Renal cortex interstitium (tissue), 11 donors: ENCODE measurements around the gene CPVL. TPM values are rescaled to one million over a fixed set of nuclear protein-coding genes. Genes with fewer than 3 reads are reported as not detected.

ENCODE experiments used
- DNase-seq, 11 donors: peaks; one replicate each; pipeline ENCODE4 v3.0.0-alpha.2; 2013; ENCODE audit warnings: low read depth in 9 of 11, low spot score in 4 of 11; ENCODE audit errors: extremely low read depth in 1 of 11
- polyA plus RNA-seq, 3 donors: library from polyadenylated mRNA; unstranded; fragments of 120-200 nt; gene quantifications; one replicate each; pipeline ENCODE4 v1.2.1, GENCODE V29; 2013; ENCODE audit not compliant: insufficient read length in 3 of 3

The CPVL gene
- polyA plus RNA-seq, 3 donors, result 51.6 to 56.7 (median 51.6) TPM

DNA sequence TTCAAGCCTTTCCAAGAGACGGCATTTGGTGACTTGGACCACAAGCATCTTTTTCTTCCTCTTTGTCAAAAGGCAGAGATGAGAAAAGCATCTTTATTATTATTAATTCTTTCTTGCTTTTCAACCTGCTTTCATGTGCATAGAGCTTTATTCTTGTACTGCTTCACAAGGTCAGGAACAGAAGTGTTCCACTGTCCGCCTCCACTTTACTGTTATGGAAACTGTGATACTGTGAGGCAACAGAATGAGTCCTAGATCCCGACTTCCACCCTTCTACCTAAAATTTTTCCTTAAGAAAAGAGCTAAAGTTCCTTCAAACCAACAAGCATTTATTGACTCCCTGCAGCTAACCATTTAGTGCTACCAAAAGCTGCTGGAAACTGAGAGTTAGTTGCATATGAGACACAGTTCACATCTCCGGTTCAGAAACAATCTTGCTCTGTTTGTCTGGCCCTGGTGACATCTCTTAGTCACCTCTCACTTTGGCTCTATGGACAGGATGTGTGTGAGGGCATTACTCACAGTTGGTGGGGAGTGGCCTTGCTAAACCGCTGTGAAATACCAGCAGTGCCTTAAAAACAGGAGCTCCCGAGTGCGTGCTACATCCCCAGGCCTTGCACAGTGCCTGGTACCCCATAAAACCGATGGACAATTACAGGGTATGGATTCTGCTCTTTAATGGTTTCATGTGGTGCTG is 111.1 kb downstream of the CPVL start:
- DNase-seq, result no peak

DNA sequence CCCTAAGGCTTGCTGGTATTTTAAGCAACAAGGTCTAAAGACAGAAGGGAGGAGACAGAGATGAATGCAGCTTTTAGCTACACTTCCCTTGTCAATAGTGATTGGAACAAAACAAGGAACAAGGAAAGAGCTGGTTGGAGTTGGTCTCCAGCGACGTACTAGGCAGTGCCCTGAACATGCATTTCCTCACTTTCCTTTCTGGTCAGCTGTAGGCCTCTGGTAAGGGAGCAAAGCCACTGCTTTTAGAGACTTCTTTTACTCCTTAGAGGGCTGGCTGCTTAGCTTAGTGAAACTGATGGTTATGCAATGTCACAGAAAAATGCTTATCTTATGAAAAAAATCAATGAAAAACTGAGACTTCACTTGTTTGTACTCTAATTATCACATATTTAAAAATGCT is 112.8 kb downstream of the CPVL start:
- no peak for DNase-seq

DNA sequence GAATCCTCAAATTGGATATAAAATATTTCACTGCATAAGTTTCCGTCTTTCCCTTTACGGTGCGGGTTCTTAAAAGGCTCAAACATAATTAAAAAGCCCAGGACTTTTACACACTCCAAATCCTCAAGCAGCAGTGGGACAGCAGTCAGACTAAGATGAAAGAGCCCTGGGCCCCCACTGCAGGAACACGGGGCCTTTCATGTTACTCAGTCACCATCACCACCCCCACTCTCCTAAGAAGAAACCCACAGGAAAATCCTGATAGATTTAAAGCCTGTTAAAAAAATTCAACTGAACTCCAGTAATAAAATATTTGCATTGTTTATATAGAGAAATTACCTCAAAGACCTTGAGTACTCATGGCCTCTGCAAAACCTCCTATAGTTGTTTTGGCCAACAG is 114.2 kb downstream of the CPVL start:
- no peak for DNase-seq

GRCh38 chr7:29030781-29031275 is 115.5 kb downstream of the CPVL start:
- no peak for DNase-seq

DNA sequence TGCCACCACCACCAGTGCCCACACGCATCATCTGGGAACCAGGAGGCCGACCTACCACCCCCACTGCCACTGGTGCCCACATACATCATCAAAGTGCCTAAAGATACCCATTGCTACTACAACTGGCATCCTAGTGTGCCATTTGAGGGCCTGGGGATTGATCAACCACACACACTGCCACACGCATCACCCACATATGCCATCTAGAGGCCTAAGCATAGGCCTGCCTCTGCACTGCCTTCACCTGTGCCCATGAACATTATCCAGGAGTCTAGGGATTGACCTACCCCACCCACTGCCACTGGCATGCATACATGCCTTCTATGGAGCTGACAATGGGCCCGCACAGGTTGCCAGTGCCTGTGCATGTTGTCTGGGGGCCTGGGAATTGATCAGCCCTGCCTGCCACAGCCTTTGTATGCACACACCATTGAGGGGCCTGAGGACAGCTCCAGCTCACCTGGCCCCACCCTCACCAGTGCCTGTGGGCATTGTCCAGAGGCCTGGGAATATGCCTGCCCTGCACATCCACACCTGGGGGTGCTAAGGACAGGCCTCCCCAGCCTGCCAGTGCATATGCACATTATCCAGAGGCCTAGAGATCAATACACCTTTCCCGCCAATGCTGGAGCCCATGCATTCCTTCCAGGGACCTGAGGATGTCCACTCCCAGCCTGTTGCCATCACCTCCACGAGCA is 123.9 kb downstream of the CPVL start:
- no peak for DNase-seq

GRCh38 chr7:29019896-29020295 is 126.4 kb downstream of the CPVL start:
- no peak for DNase-seq

GRCh38 chr7:29019387-29019786 is 127.0 kb downstream of the CPVL start:
- no peak for DNase-seq

DNA sequence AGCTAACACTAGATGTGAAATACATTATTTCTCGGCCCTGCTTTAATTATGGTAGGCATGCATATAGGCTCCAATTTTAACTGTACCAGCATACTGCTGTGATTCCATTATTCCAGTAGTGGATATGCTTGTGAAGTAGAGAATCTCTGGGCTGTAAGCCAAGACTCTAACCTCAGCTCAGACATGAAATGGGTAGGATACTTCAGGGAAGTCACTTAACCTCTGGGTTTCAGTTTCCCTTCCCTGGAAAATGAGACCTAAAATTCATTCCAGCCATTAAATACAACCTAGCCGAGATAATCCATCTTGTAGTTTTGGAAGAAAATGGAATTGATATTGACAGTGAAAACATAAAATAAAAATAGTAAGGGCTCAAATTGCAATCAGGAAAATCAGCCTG is 128.6 kb downstream of the CPVL start:
- no peak for DNase-seq

DNA sequence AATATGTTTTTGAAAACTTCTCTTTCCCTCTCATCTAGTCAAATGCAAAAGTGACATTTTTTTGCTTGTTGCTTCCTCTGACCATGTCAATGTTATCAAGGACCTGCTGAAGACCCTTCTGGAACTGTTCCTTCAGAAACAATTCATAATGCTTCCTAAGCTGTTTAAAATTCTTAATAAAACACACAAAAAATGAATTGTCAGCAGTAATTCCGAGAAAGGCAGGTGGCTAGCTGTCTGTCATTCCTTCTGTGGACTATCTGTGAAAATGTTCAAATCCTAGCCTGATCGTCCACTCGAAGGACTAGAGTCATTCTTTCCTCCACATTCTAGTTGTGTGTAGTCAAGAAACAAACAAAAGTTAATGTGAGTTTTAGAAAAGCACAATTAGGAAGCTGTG is 131.6 kb downstream of the CPVL start:
- DNase-seq, result no peak

- DNase-seq, result no peak
These were observed 132.4 kb downstream of the CPVL start for GRCh38 chr7:29013931-29014330.

- DNase-seq, result peak in 5 of 11 donors; percentile 40 to 59 (median 46)
These were observed 133.1 kb downstream of the CPVL start for GRCh38 chr7:29013082-29013695.

DNA sequence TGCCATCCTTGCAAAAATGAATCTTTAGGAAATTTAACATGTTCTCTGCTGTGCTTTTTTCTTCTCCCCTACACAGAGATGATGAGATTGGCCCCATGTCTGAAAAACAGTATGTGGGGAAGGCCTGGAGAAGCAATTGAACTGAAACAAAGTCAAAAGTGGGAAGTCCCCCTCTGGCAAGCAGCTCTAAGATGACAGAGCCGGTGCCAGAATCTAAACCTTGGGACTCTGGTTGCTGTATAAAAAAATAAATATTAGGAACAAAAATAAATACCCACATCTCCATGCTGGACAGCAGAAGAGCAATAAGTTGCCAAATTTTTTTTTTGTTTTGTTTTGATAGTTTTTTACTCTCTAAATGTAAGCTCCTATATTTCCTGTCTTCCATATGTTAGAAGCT is 136.4 kb downstream of the CPVL start:
- no peak for DNase-seq

GRCh38 chr7:29008590-29008989 is 137.7 kb downstream of the CPVL start:
- DNase-seq, result no peak

DNA sequence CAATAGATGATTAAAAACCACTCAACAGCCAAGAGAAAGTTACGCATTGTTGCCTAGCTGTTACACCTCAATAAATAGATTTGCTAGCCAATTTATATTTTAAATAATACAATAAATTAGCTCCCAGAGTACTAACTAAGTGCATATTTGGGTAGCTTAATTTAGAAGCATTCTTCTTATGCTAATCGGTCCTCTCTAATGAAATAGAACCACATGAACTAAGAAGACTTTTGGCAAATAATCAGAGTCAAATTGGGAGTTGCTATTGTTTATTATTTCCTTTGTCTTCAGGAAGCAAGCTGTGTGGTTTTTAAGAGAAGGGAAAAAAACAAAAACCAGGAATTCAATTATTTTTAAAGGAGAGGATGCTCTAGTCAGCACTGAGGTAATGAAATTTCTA is 139.2 kb downstream of the CPVL start:
- DNase-seq, result no peak

DNA sequence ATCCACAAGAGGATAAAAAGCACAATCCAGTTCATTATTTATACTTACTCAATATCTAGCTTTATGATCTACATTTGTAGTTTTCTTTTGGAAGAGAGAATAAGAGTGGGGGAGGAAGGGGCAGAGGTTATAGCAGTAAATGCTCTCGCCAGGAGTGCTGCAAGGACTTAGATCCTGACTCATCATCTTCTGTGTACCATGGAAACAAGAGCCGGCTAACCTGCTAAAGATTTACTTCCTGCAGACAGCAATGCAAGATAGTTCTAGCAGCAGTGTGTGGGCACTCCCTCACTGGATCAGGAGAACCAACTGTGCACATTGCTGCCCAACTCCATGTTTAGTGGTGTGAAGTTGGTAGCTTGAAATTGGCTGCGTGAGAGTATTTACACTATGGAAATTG is 140.5 kb downstream of the CPVL start:
- no peak for DNase-seq

DNA sequence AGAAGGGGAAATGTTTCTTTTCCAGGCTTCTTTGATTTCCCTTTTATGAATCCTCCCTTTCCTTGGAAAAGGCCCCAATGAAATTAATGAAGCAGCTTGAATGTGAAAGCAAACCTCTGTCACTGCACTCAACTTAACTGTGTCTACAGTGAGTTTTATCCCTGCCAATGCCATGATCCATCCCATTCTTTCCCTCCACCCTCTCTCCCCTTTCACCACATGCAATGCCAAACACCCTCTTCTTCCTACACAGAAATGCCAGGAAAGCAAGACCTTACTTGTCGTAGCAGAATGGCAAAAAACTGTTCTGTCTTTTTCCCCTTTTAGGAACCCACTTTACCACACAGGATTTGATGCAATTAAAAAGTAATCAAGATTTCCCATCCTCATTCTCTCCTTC is 140.9 kb downstream of the CPVL start:
- no peak for DNase-seq

DNA sequence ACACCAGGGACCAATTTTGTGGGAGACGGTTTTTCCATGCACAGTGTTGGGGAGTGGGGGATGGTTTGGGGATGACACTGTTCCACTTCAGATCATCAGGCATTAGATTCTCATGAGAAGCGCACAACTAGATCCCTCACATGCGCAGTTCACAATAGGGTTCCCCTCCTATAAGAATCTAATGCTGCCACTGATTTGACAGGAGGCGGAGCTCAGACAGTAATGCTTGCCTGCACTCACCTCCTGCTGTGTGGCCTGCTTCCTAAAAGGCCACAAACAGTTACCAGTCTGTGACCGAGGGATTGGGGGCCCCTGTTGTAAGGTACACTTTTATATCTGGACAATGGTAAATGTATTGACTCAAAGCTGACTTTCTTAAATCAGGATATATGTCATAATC is 142.6 kb downstream of the CPVL start:
- no peak for DNase-seq

GRCh38 chr7:29000717-29001076 is 145.6 kb downstream of the CPVL start:
- DNase-seq, result no peak

DNA sequence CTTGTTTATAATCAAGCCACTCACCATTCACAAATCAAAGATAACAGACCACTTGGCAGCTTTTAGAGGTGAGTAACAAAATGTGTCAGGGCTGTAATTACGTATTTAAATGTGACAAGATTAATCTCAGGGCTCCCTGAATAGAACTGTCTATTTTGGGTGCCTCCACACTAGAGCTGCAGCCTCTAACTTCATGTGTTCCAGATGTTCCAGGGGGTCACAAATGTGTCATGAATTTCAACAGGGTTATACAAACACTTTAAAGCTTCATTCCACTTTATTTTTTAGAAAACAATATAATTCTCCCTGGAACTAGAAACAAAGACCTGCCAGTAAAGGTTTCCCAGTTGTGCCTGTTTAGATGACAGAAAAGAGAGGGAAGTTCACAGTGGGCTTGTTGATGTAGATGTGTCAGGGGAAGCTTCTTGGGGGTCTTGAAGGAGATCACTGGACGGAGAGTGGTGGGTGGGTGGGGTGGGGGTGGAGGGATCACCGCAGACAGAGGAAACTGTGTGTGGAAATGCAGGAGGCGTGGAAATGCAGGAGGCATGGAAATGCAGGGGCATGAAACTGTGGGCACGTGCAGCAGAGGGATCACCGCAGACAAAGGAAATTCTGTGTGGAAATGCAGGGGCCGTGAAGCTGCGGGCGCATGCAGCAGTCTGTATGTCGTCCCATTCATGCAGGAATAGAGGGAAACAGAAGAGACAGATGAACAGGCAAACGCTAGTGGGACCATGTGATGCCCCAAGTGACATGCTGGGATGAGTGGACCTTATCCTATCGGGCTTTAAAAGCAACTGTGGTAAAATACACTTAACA is 146.2 kb downstream of the CPVL start:
- DNase-seq, result no peak

DNA sequence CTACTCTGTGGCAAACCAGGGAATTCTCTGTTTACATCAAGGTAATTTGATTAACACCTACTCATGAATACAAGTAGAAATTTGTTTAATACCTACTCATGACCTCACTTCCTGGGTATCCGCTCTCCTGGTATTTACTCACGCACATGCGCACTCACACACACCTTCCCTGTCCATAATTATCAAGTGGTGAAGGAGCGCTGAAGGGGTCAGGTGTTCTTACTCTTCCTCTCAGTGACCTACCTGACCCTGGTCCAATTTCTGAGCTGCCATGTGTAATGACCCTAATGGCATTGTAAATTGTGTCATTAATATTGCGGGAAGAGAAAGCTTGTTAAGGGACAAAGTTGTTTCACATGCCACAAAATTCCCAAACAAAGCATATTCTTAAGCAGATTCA is 146.9 kb downstream of the CPVL start:
- no peak for DNase-seq
